AG04450 (cell line): ENCODE data around the gene RASGEF1C. TPM values are rescaled to one million over a fixed set of nuclear protein-coding genes. Genes with fewer than 3 reads are reported as not detected.

ENCODE experiments used
- CTCF ChIA-PET: fragments of 300-600, 350-600 bp; formaldehyde crosslinking; extraction: SDS; loops from one replicate; lab custom pipeline; 2022; ENCODE audit warnings: antibody characterized with exemption, inconsistent platforms; lab: Charles Lee
- POLR2A ChIA-PET: fragments of 350-600 bp; formaldehyde crosslinking; extraction: SDS; loops from one replicate; lab custom pipeline; 2021; ENCODE audit warnings: antibody characterized with exemption, inconsistent platforms; lab: Yijun Ruan, JAX
- DNase-seq: peaks from one replicate; pipeline ENCODE4 v3.0.0-alpha.2; 2011; ENCODE audit warnings: low read depth, low spot score
- H3K27ac ChIP-seq: one replicate; pipeline ENCODE4 v1.5.1; 2012; ENCODE audit warnings: low read depth, low read length, control low read depth
- H3K27me3 ChIP-seq: one replicate; pipeline ENCODE4 v1.6.0; 2012; ENCODE audit warnings: low read length; ENCODE audit not compliant: control insufficient read depth, insufficient read depth
- H3K4me3 ChIP-seq: 2 replicates; pipeline ENCODE4 v1.5.1; 2011; ENCODE audit warnings: mild to moderate bottlenecking, low read depth, low read length, control low read depth
- H3K9me3 ChIP-seq: 2 replicates; pipeline ENCODE4 v1.5.1; 2012; ENCODE audit warnings: low read length; ENCODE audit not compliant: control insufficient read depth, insufficient read depth
- CTCF ChIP-seq: IDR thresholded peaks from 2 replicates; pipeline ENCODE4 v1.5.1; 2011; ENCODE audit warnings: low read depth, low read length, control low read depth, inconsistent platforms
- polyA plus RNA-seq: library from polyadenylated mRNA; depleted of rRNA; stranded (reverse); fragments of >200 nt; gene quantifications from 2 replicates; pipeline ENCODE4 v1.2.3, GENCODE V29; 2011

Gene RASGEF1C
- polyA plus RNA-seq, 1 experiment: not detected

- ChIA-PET CTCF (interaction anchor here (0.6 kb wide), 1 partner anchor 31 kb away, joined by 3 read pairs; no protein-coding TSS in a partner anchor), POLR2A (interaction anchor here (0.6 kb wide), 1 partner anchor 612 kb away, joined by 3 read pairs; no protein-coding TSS in a partner anchor)
- DNase-seq: no peak
- H3K9me3 ChIP-seq: peaks cover 4% of the 10 kb centered on the region; the same call in 1 of the 2 replicates
- H3K27me3 ChIP-seq: peaks cover 4% of the 10 kb centered on the region
- no peak overlapping the region for H3K4me3 ChIP-seq
- TF ChIP-seq CTCF: no peak
- H3K27ac ChIP-seq: no peak overlapping the region
Measured at GRCh38 chr5:180178531-180179441, 30.2 kb downstream of the RASGEF1C start.

- H3K4me3 ChIP-seq: no peak overlapping the region
- peaks cover 4% of the 10 kb centered on the region for H3K27me3 ChIP-seq
- no peak overlapping the region for H3K27ac ChIP-seq
- TF ChIP-seq CTCF: no peak
- ChIA-PET CTCF (interaction anchor here (0.7 kb wide), 1 partner anchor 84 kb away, joined by 4 read pairs; no protein-coding TSS in a partner anchor), POLR2A (no interaction called here)
- H3K9me3 ChIP-seq: peaks cover 4% of the 10 kb centered on the region; the same call in 1 of the 2 replicates
- DNase-seq: no peak
Measured at GRCh38 chr5:180176191-180176590, 32.8 kb downstream of the RASGEF1C start.

DNA sequence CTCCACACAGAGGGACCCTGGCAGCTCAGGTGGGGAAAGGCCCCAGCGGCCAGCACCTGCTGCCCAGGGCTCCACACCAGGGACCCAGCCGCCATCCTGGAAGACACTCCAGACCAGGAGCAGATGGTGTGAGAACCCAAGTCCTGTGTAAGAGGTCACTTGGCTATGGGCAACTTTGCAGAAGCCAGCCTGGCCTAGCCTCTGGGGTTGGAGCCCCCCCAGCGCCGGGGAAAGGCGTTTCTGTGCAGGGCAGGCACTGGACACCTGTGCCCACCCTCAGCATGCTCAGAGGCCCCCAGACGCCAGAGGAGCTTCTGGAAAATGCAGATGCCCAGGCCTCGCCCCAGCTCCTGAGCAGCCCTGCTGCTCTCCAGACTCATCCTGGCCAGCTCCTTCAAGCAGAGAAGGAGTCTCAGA lies 34.0 kb downstream of the RASGEF1C start:
- ChIA-PET POLR2A (no interaction called here), CTCF (no interaction called here)
- no peak overlapping the region for H3K4me3 ChIP-seq
- H3K27me3 ChIP-seq: peaks cover 6% of the 10 kb centered on the region
- H3K27ac ChIP-seq: no peak overlapping the region
- peaks cover 4% of the 10 kb centered on the region; the same call in 1 of the 2 replicates for H3K9me3 ChIP-seq
- no peak for TF ChIP-seq CTCF
- DNase-seq: no peak

DNA sequence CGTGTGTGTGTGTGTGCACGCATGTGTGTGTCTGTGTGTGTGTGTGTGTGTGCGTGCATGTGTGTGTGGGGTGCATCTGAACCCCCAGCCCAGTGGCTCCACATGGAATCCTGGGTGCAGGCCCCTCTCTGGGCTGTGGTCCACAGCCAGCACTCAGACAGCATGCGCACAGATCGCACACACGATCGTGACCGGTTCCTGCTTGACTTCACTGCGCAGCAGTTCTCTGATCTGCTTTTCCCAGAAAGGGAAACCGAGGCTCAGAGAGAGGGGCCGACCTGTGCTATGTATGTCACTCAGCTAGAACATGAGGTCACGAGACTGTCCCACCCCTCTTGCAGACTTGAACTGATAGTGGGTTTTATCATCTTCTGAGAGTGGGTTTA lies 34.4 kb downstream of the RASGEF1C start:
- H3K9me3 ChIP-seq: peaks cover 4% of the 10 kb centered on the region; the same call in 1 of the 2 replicates
- no peak overlapping the region for H3K4me3 ChIP-seq
- no peak for TF ChIP-seq CTCF
- POLR2A ChIA-PET: interaction anchor here (0.6 kb wide), 1 partner anchor 83 kb away, joined by 3 read pairs; no protein-coding TSS in a partner anchor
- peaks cover 7% of the 10 kb centered on the region for H3K27me3 ChIP-seq
- no peak for DNase-seq
- CTCF ChIA-PET: no interaction called here
- H3K27ac ChIP-seq: peak overlapping the region; percentile 70
